Natural killer cell (primary cell): ENCODE results near the gene RAG1. TPM values are rescaled to one million over a fixed set of nuclear protein-coding genes. Genes with fewer than 3 reads are reported as not detected.

Source experiments
- ATAC-seq, 3 donors: fragments of 150-1000 bp in 2 of 3; fragments of 200-7000 bp in 1 of 3; cut with Tn5 transposase; 1 replicate in 1 of 3; 2 replicates in 2 of 3; pipeline ENCODE4 v1.10.0; 2021; ENCODE audit warnings: mild to moderate bottlenecking in 2 of 3, moderate library complexity in 2 of 3
- DNase-seq, 2 donors: peaks; one replicate each; pipeline versions ENCODE4 v3.0.0 to v3.0.0-alpha.2; 2013 to 2021; ENCODE audit warnings: mixed read lengths in 1 of 2
- H3K27ac ChIP-seq: one replicate; pipeline ENCODE4 v1.5.1; 2013; ENCODE audit warnings: mild to moderate bottlenecking, low read length
- H3K27me3 ChIP-seq: one replicate; pipeline ENCODE4 v1.6.1; 2013; ENCODE audit warnings: low read length; ENCODE audit not compliant: control insufficient read depth, insufficient read depth
- H3K36me3 ChIP-seq: one replicate; pipeline ENCODE4 v1.6.1; 2013; ENCODE audit warnings: low read length; ENCODE audit not compliant: control insufficient read depth, insufficient read depth
- H3K4me1 ChIP-seq: one replicate; pipeline ENCODE4 v1.6.1; 2013; ENCODE audit warnings: low read length; ENCODE audit not compliant: control insufficient read depth, insufficient read depth
- H3K4me3 ChIP-seq: one replicate; pipeline ENCODE4 v1.5.1; 2013; ENCODE audit warnings: low read length
- H3K9me3 ChIP-seq: one replicate; pipeline ENCODE4 v1.6.1; 2013; ENCODE audit warnings: low read length; ENCODE audit not compliant: control insufficient read depth, insufficient read depth
- H3K27ac Mint-ChIP-seq, 2 donors: one replicate each; pipeline ENCODE4 v1.8.0; 2022; ENCODE audit warnings: mild to moderate bottlenecking in 2 of 2, mixed read lengths in 2 of 2, moderate library complexity in 1 of 2
- H3K27me3 Mint-ChIP-seq, 2 donors: one replicate each; pipeline ENCODE4 v1.8.0; 2022; ENCODE audit warnings: low read depth in 2 of 2, mixed read lengths in 2 of 2
- H3K36me3 Mint-ChIP-seq: one replicate; pipeline ENCODE4 v1.8.0; 2022; ENCODE audit warnings: mixed read lengths
- H3K4me1 Mint-ChIP-seq, 2 donors: one replicate each; pipeline ENCODE4 v1.8.0; 2022; ENCODE audit warnings: mixed read lengths in 2 of 2
- H3K4me3 Mint-ChIP-seq: one replicate; pipeline ENCODE4 v1.8.0; 2022; ENCODE audit warnings: mild to moderate bottlenecking, moderate library complexity, mixed read lengths
- H3K9me3 Mint-ChIP-seq, 2 donors: one replicate each; pipeline ENCODE4 v1.8.0; 2022; ENCODE audit warnings: mixed read lengths in 2 of 2
- WGBS: methylation state at CpG from one replicate; pipeline ENCODE4 v1.1.7; 2013; ENCODE audit warnings: missing lambda C conversion rate; ENCODE audit not compliant: insufficient coverage; 5-methylcytosine and 5-hydroxymethylcytosine counted together
- intact Hi-C: fragments of 100-400 bp; cut with micrococcal nuclease; formaldehyde crosslinking; loops from one replicate; pipeline ENCODE4 v1.14.2; 2022
- total RNA-seq, 4 donors: library from RNA; stranded (reverse); fragments of 120-200 nt in 1 of 4; gene quantifications; one replicate each; pipeline versions ENCODE4 v1.2.3 to v1.2.4, GENCODE V29; 2013 to 2022
- TF ChIP-seq, protein P1 (sequence below): fragments of 200-600 bp; IDR thresholded peaks from one replicate; pipeline ENCODE4 v1.8.0; 2022; ENCODE audit warnings: antibody characterized with exemption

The RAG1 gene
- total RNA-seq, 3 donors from 2014 or later (not counting 1 experiment from before 2014, with no cell fraction given): 0.96 to 2.1 (median 1.4) TPM

DNA sequence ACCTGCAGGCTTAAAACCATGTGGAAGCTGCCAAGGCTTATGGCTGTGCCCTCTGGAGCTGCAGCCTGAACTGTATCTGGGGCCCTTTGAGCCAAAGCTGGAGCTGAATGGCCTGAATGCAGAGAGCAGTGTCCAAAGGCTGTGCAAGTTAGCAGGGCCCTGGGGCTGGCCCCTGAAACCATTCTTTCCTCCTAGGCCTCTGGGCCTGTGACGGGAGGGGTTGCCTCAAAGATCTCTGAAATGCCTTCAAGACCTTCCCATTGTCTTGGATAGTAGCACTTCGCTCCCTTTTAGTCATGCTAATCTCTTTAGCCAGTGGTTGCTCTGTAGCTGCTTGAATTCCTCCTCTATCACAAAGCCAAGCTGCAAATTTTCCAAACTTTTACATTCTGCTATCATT, 13.7 kb downstream of the RAG1 start:
- Histone ChIP-seq H3K27ac (no peak overlapping the region), H3K9me3 (no peaks in the 10 kb centered on the region), H3K4me1 (no peaks in the 10 kb centered on the region), H3K27me3 (no peaks in the 10 kb centered on the region), H3K4me3 (no peak overlapping the region), H3K36me3 (no peaks in the 10 kb centered on the region)
- ATAC-seq (no peak), DNase-seq (no peak)
- H3K9me3 Mint-ChIP-seq: no peaks in the 10 kb centered on the region
- no peaks in the 10 kb centered on the region for H3K4me1 Mint-ChIP-seq
- intact Hi-C loops: no loop called here
- TF ChIP-seq, protein P1, sequence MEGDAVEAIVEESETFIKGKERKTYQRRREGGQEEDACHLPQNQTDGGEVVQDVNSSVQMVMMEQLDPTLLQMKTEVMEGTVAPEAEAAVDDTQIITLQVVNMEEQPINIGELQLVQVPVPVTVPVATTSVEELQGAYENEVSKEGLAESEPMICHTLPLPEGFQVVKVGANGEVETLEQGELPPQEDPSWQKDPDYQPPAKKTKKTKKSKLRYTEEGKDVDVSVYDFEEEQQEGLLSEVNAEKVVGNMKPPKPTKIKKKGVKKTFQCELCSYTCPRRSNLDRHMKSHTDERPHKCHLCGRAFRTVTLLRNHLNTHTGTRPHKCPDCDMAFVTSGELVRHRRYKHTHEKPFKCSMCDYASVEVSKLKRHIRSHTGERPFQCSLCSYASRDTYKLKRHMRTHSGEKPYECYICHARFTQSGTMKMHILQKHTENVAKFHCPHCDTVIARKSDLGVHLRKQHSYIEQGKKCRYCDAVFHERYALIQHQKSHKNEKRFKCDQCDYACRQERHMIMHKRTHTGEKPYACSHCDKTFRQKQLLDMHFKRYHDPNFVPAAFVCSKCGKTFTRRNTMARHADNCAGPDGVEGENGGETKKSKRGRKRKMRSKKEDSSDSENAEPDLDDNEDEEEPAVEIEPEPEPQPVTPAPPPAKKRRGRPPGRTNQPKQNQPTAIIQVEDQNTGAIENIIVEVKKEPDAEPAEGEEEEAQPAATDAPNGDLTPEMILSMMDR: no peak
- H3K36me3 Mint-ChIP-seq: no peaks in the 10 kb centered on the region
- H3K4me3 Mint-ChIP-seq: no peak overlapping the region
- peaks cover 10 to 21% of the 10 kb centered on the region in 2 donors for H3K27me3 Mint-ChIP-seq
- 87% methylated on average over 2 of the region's 2 CpGs for WGBS
- H3K27ac Mint-ChIP-seq: no peak overlapping the region

- Histone ChIP-seq H3K27ac (no peak overlapping the region), H3K36me3 (no peaks in the 10 kb centered on the region), H3K4me3 (no peak overlapping the region), H3K9me3 (no peaks in the 10 kb centered on the region), H3K4me1 (no peaks in the 10 kb centered on the region), H3K27me3 (no peaks in the 10 kb centered on the region)
- DNase-seq (no peak), ATAC-seq (no peak)
- no peak overlapping the region for H3K4me3 Mint-ChIP-seq
- H3K27me3 Mint-ChIP-seq: peaks cover 19 to 41% of the 10 kb centered on the region in 2 donors
- H3K4me1 Mint-ChIP-seq: no peaks in the 10 kb centered on the region
- WGBS: 88% methylated on average over 3 of the region's 3 CpGs
- H3K9me3 Mint-ChIP-seq: no peaks in the 10 kb centered on the region
- H3K36me3 Mint-ChIP-seq: no peaks in the 10 kb centered on the region
- H3K27ac Mint-ChIP-seq: no peak overlapping the region
- intact Hi-C loops: no loop called here
- TF ChIP-seq, protein P1: no peak
Measured at GRCh38 chr11:36583667-36584066, 15.9 kb downstream of the RAG1 start.

DNA sequence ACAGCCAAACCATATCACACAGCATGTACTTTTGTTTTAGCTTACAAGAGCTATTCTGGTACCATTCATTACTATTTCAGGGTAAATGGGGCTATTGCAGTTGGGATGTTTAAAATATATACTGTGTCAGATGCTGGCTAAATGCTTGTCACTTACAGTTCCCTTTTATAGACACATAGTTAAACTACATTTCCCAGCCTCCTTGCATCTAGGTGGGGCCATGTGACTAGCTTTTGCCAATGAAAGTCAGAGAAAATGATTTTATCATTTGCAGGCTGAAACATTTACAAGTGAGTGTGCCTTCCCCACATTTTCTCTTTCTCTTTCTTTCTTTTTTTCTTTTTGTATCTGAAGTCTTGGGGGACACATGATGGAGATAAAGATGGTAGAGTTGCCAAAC, 18.7 kb downstream of the RAG1 start:
- TF ChIP-seq, protein P1: no peak
- no peak overlapping the region for H3K27ac ChIP-seq
- H3K4me3 Mint-ChIP-seq: no peak overlapping the region
- H3K4me1 ChIP-seq: no peaks in the 10 kb centered on the region
- peak in 1 of 3 donors; percentile 37 for ATAC-seq
- H3K27me3 Mint-ChIP-seq: peaks cover 32 to 57% of the 10 kb centered on the region in 2 donors
- no peaks in the 10 kb centered on the region for H3K9me3 ChIP-seq
- DNase-seq: no peak
- H3K4me3 ChIP-seq: no peak overlapping the region
- no peak overlapping the region for H3K27ac Mint-ChIP-seq
- H3K9me3 Mint-ChIP-seq: no peaks in the 10 kb centered on the region
- no peaks in the 10 kb centered on the region for H3K4me1 Mint-ChIP-seq
- intact Hi-C loops: no loop called here
- H3K27me3 ChIP-seq: peaks cover 10% of the 10 kb centered on the region
- H3K36me3 Mint-ChIP-seq: no peaks in the 10 kb centered on the region
- H3K36me3 ChIP-seq: no peaks in the 10 kb centered on the region

- H3K27me3 Mint-ChIP-seq: peaks cover 35 to 59% of the 10 kb centered on the region in 2 donors
- no peak overlapping the region for H3K4me3 ChIP-seq
- H3K9me3 Mint-ChIP-seq: no peaks in the 10 kb centered on the region
- DNase-seq (no peak), ATAC-seq (no peak)
- H3K36me3 ChIP-seq: no peaks in the 10 kb centered on the region
- H3K27ac ChIP-seq: no peak overlapping the region
- no peaks in the 10 kb centered on the region for H3K36me3 Mint-ChIP-seq
- TF ChIP-seq, protein P1: no peak
- no peak overlapping the region for H3K4me3 Mint-ChIP-seq
- H3K27ac Mint-ChIP-seq: no peak overlapping the region
- H3K4me1 Mint-ChIP-seq: no peaks in the 10 kb centered on the region
- H3K27me3 ChIP-seq: peaks cover 18% of the 10 kb centered on the region
- no peaks in the 10 kb centered on the region for H3K9me3 ChIP-seq
- H3K4me1 ChIP-seq: no peaks in the 10 kb centered on the region
- intact Hi-C loops: no loop called here
- WGBS: 53% methylated on average over 1 of the region's 1 CpG
Measured at GRCh38 chr11:36588099-36588498, 20.3 kb downstream of the RAG1 start.
